ENCODE results near the gene DPP7. TPM values are rescaled to one million over a fixed set of nuclear protein-coding genes. Genes with fewer than 3 reads are reported as not detected.
A peak's percentile ranks its signal among the peaks of the same experiment; 100 is the strongest.

DPP7 gene
- total and polyA plus RNA-seq, 9 of the 15 experiments (the other 6 are each of a cell fraction or from before 2014, with no cell fraction given) = 0.99 to 365 (median 132) TPM

- peaks cover 15 to 53% of the 10 kb centered on the region in 2 experiments; a peak in 4 of 5 replicates for H3K4me1 ChIP-seq (replicated peaks in 1 of 2; ENCODE audit: control insufficient read depth in 2 of 2, insufficient read depth in 2 of 2, low read length in 2 of 2)
- peak; percentile 35 for FAIRE-seq
- H3K9me1 ChIP-seq (ENCODE audit: control insufficient read depth, insufficient read depth, low read length) = peaks cover 8% of the 10 kb centered on the region
- peaks cover 20% of the 10 kb centered on the region for H4K20me1 ChIP-seq (replicated peaks; ENCODE audit: control insufficient read depth, insufficient read depth, low read length)
- ChIA-PET CTCF (ENCODE audit: low intra/inter-chr PET ratio) (interaction anchor here (0.6 kb wide), 1 partner anchor 118 kb away, joined by 3 read pairs; no protein-coding TSS in a partner anchor), POLR2A (interaction anchor here (1.1 kb wide), 1 partner anchor 9 kb away, joined by 5 read pairs; no protein-coding TSS in a partner anchor)
- BruUV-seq (replicated peaks) = no TSS peak
- ATAC-seq = peak; percentile 54
- WGBS (ENCODE audit: insufficient coverage, low coverage, missing lambda C conversion rate) = 47% methylated on average over 39 of the region's 55 CpGs
- H3K79me2 ChIP-seq (ENCODE audit: control insufficient read depth, insufficient read depth, low read length) = peaks cover 20% of the 10 kb centered on the region
- intact Hi-C loops (cut with micrococcal nuclease) (no loop called here), in situ Hi-C loops (cut with MboI) (no loop called here)
- no peaks in the 10 kb centered on the region for H3K27me3 ChIP-seq (ENCODE audit: control insufficient read depth in 2 of 2, insufficient read depth in 2 of 2, low read length in 2 of 2)
- no peak overlapping the region for H3K4me2 ChIP-seq (ENCODE audit: insufficient read depth, low read length)
- H3K9ac ChIP-seq (ENCODE audit: insufficient read depth in 1 of 2, low read depth in 2 of 2, low read length in 2 of 2) = no peak overlapping the region
- peaks cover 41% of the 10 kb centered on the region; the same call in 2 of the 3 replicates for H3K36me3 ChIP-seq (ENCODE audit: control insufficient read depth, insufficient read depth, low read length)
- DNase-seq (ENCODE audit: extremely low read depth in 1 of 4, low spot score in 3 of 4) = peak in 3 of 4 experiments; percentile 44 to 62 (median 56)
- no peak overlapping the region for H3K27ac ChIP-seq (ENCODE audit: extremely low read depth, low read depth, low read length)
- H2AFZ ChIP-seq (ENCODE audit: low read depth, low read length) = no peak overlapping the region
- H3K9me3 ChIP-seq (replicated peaks; ENCODE audit: control insufficient read depth, insufficient read depth, low read depth, low read length) = no peaks in the 10 kb centered on the region
- H3K4me3 ChIP-seq = no peak overlapping the region
- TF ChIP-seq PTTG1 (tag; IDR thresholded peaks at IDR 0.05; ENCODE audit: low read depth) = no peak
- no peak for TF ChIP-seq DNMT1 (IDR thresholded peaks at IDR 0.05)
- TF ChIP-seq CTCF (IDR thresholded peaks at IDR 0.05 in 2 of 3, conservative IDR thresholded peaks at IDR 0.05 in 1 of 3; ENCODE audit: insufficient read depth in 2 of 3, low read depth in 1 of 3, low read length in 3 of 3) = peak; percentile 75 to 88 (median 86)
- TF ChIP-seq MAX (CRISPR knock-in tag; IDR thresholded peaks at IDR 0.05) = no peak
- no peak for TF ChIP-seq MNT (conservative IDR thresholded peaks at IDR 0.05)
- no peak for TF ChIP-seq U2AF2 (optimal IDR thresholded peaks at IDR 0.05; ENCODE audit: low read depth, low read length)
- TF ChIP-seq E2F6 (IDR thresholded peaks at IDR 0.05; ENCODE audit: borderline replicate concordance in 1 of 2, extremely low read depth in 1 of 2, insufficient read depth in 1 of 2, insufficient read length in 1 of 2, low read depth in 1 of 2, low read length in 1 of 2, poor library complexity in 1 of 2, severe bottlenecking in 1 of 2) = peak in 1 of 2 experiments; percentile 55
- TF ChIP-seq ZBTB33 (CRISPR knock-in tag; IDR thresholded peaks at IDR 0.05) = 0 out of 2 replicates have a peak, but pooled peaks have one; percentile 4
- no peak for TF ChIP-seq ZBTB34 (CRISPR knock-in tag; IDR thresholded peaks at IDR 0.05)
- no peak for TF ChIP-seq BHLHE40 (IDR thresholded peaks at IDR 0.05; ENCODE audit: low read length)
- no peak for TF ChIP-seq SMARCA5 (IDR thresholded peaks at IDR 0.05)
These were observed 50.3 kb downstream of the DPP7 start for GRCh38 chr9:137064027-137064879.

Measured in K562 (cell line).